A549 (cell line): ENCODE data around the gene CSNK2A3. TPM values are rescaled to one million over a fixed set of nuclear protein-coding genes. Genes with fewer than 3 reads are reported as not detected.

Experiments used
- ATAC-seq, 2 experiments: fragments of 200-7000 bp in 1 of 2; fragments of >200 bp in 1 of 2; cut with Nextera tagmentation in 1 of 2; cut with Tn5 transposase in 1 of 2; 3 replicates each; pipeline versions ENCODE4 v1.8.0 to v1.9.1; 2018 to 2020; ENCODE audit warnings: mild to moderate bottlenecking in 1 of 2, moderate library complexity in 1 of 2
- CTCF ChIA-PET: fragments of 300-600 bp; sonication (Branson Sonifier 250); formaldehyde crosslinking; extraction: SDS; loops from one replicate; lab custom pipeline; 2021; ENCODE audit warnings: antibody characterized with exemption, inconsistent platforms; lab: Yijun Ruan, JAX
- POLR2A ChIA-PET: fragments of 350-600 bp; formaldehyde crosslinking; extraction: SDS; loops from one replicate; lab custom pipeline; 2021; ENCODE audit warnings: antibody characterized with exemption, inconsistent platforms; lab: Yijun Ruan, JAX
- DNase-seq, 2 experiments: peaks; one replicate each; pipeline versions ENCODE4 v3.0.0 to v3.0.0-alpha.2; 2011 to 2016; ENCODE audit warnings: low read depth in 1 of 2, low spot score in 1 of 2
- FAIRE-seq: peaks from 2 replicates; lab custom pipeline; 2011; peaks lifted over from hg19 to GRCh38; lab: Jason Lieb, UNC
- H3K27ac ChIP-seq, 2 experiments: fragments of >200 bp; sonication (Bioruptor Twin); formaldehyde crosslinking; 3 replicates each; pipeline ENCODE4 v1.5.1; 2016 to 2017
- H3K4me1 ChIP-seq: fragments of >200 bp; sonication (Bioruptor Twin); formaldehyde crosslinking; 3 replicates; pipeline ENCODE4 v1.6.1; 2016
- H3K4me2 ChIP-seq: fragments of >200 bp; sonication (Bioruptor Twin); formaldehyde crosslinking; 3 replicates; pipeline ENCODE4 v1.6.1; 2016
- H3K4me3 ChIP-seq: fragments of >200 bp; sonication (Bioruptor Twin); formaldehyde crosslinking; 3 replicates; pipeline ENCODE4 v1.5.1; 2016
- H3K9me3 ChIP-seq: fragments of >200 bp; sonication (Bioruptor Twin); formaldehyde crosslinking; 3 replicates; pipeline ENCODE4 v1.6.1; 2016
- BCL3 ChIP-seq: fragments of >200 bp; sonication (Bioruptor Twin); formaldehyde crosslinking; IDR thresholded peaks from 3 replicates; pipeline ENCODE4 v1.6.1; 2016
- CBX2 ChIP-seq: fragments of 200-600 bp; sonication (generic); IDR thresholded peaks from 2 replicates; pipeline ENCODE4 v1.6.1; 2016; ENCODE audit warnings: low read depth, mild to moderate bottlenecking, borderline replicate concordance
- CHD4 ChIP-seq: fragments of 200-600 bp; sonication (generic); IDR thresholded peaks from 2 replicates; pipeline ENCODE4 v1.6.1; 2016; ENCODE audit warnings: antibody characterized with exemption, mild to moderate bottlenecking, borderline replicate concordance
- E2F6 ChIP-seq: IDR thresholded peaks from 2 replicates; pipeline ENCODE4 v1.6.1; 2012; ENCODE audit warnings: low read depth, borderline replicate concordance
- FOSL2 ChIP-seq, 2 experiments: fragments of 450-650 bp in 1 of 2; fragments of >200 bp in 1 of 2; sonication (Bioruptor Twin) in 1 of 2; formaldehyde crosslinking; IDR thresholded peaks; 2 replicates each; pipeline versions ENCODE4 v1.5.0 to v1.6.1; 2016 to 2020; ENCODE audit warnings: mild to moderate bottlenecking in 1 of 2, moderate library complexity in 1 of 2
- GATA3 ChIP-seq: IDR thresholded peaks from 2 replicates; pipeline ENCODE4 v1.6.1; 2012; ENCODE audit warnings: borderline replicate concordance
- HES2 ChIP-seq: fragments of >200 bp; sonication (Bioruptor Twin); formaldehyde crosslinking; IDR thresholded peaks from 2 replicates; pipeline ENCODE4 v1.6.1; 2016
- HEYL ChIP-seq: fragments of 250-450 bp; sonication (Bioruptor Pico); IDR thresholded peaks from 2 replicates; pipeline ENCODE4 v1.8.0; 2021; ENCODE audit warnings: mild to moderate bottlenecking, moderate library complexity
- HMGXB4 ChIP-seq: fragments of 250-450 bp; sonication (Bioruptor Pico); IDR thresholded peaks from 2 replicates; pipeline ENCODE4 v1.5.0; 2021; ENCODE audit warnings: mild to moderate bottlenecking, moderate library complexity, borderline replicate concordance
- HOXB5 ChIP-seq: fragments of 250-450 bp; sonication (Bioruptor Pico); IDR thresholded peaks from 2 replicates; pipeline ENCODE4 v1.5.0; 2020; ENCODE audit warnings: mild to moderate bottlenecking, moderate library complexity
- KDM1A ChIP-seq: fragments of 200-600 bp; sonication (generic); IDR thresholded peaks from 2 replicates; pipeline ENCODE4 v1.6.1; 2016; ENCODE audit warnings: low read depth, mild to moderate bottlenecking
- MAFK ChIP-seq: fragments of 450-650 bp; IDR thresholded peaks from 2 replicates; pipeline ENCODE4 v1.6.1; 2014; ENCODE audit not compliant: partially characterized antibody
- NR3C1 ChIP-seq: fragments of >200 bp; sonication (Bioruptor Twin); formaldehyde crosslinking; IDR thresholded peaks from 3 replicates; pipeline ENCODE4 v1.6.1; 2017
- PBX3 ChIP-seq: IDR thresholded peaks from 2 replicates; pipeline ENCODE4 v1.6.1; 2012
- POLR2A ChIP-seq: IDR thresholded peaks from 2 replicates; pipeline ENCODE4 v1.6.1; 2012; ENCODE audit warnings: mild to moderate bottlenecking, low read length
- RARB ChIP-seq: fragments of 250-450 bp; sonication (Bioruptor Pico); IDR thresholded peaks from 2 replicates; pipeline ENCODE4 v1.8.0; 2021; ENCODE audit warnings: mild to moderate bottlenecking, moderate library complexity
- REST ChIP-seq: fragments of 200-600 bp; sonication (generic); IDR thresholded peaks from 2 replicates; pipeline ENCODE4 v1.6.1; 2016; ENCODE audit warnings: antibody characterized with exemption, mild to moderate bottlenecking, moderate library complexity
- RNF2 ChIP-seq: fragments of 200-600 bp; sonication (generic); IDR thresholded peaks from 2 replicates; pipeline ENCODE4 v1.6.1; 2016; ENCODE audit warnings: low read depth, mild to moderate bottlenecking, antibody characterized with exemption, moderate library complexity, borderline replicate concordance
- SREBF2 ChIP-seq: fragments of 450-650 bp; IDR thresholded peaks from 2 replicates; pipeline ENCODE4 v1.6.1; 2014; ENCODE audit warnings: mild to moderate bottlenecking, moderate library complexity
- TFCP2L1 ChIP-seq: fragments of 250-450 bp; sonication (Bioruptor Pico); IDR thresholded peaks from 2 replicates; pipeline ENCODE4 v1.5.0; 2021; ENCODE audit warnings: mild to moderate bottlenecking
- ZC3H11A ChIP-seq: fragments of 450-650 bp; IDR thresholded peaks from 2 replicates; pipeline ENCODE4 v1.6.1; 2014; ENCODE audit warnings: antibody characterized with exemption, mild to moderate bottlenecking
- ZNF302 ChIP-seq: fragments of 250-450 bp; sonication (Bioruptor Pico); IDR thresholded peaks from 2 replicates; pipeline ENCODE4 v1.9.0; 2021; ENCODE audit warnings: inconsistent platforms, mild to moderate bottlenecking, moderate library complexity
- WGBS: methylation state at CpG from one replicate; pipeline ENCODE4 v1.1.6; 2017; ENCODE audit errors: missing lambda C conversion rate; 5-methylcytosine and 5-hydroxymethylcytosine counted together
- polyA plus RNA-seq, 4 experiments: library from polyadenylated mRNA; depleted of rRNA in 3 of 4; stranded (reverse); fragments of >200 nt; fragmentation: RNase III in 1 of 4; extraction: RNeasy Plus Mini Kit Qiagen cat#74134 plus additional on column Dnase treatment in 1 of 4; gene quantifications; 2 replicates in 3 of 4; 3 replicates in 1 of 4; pipeline ENCODE4 v1.2.3, GENCODE V29; 2011 to 2017

The CSNK2A3 gene
- polyA plus RNA-seq, 2 of the 4 experiments (the other 2 are of a cell fraction), result 4.4 to 5.7 TPM

GRCh38 chr11:11324090-11324489, 29.0 kb downstream of the CSNK2A3 start:
- CTCF ChIA-PET, result interaction anchor here (1.0 kb wide), 1 partner anchor 20 kb away, joined by 3 read pairs; no protein-coding TSS in a partner anchor
- FAIRE-seq (no peak), DNase-seq (no peak), ATAC-seq (no peak)
- POLR2A ChIA-PET, result no interaction called here
- Histone ChIP-seq H3K27ac (no peak overlapping the region), H3K4me1 (no peaks in the 10 kb centered on the region), H3K4me3 (no peak overlapping the region), H3K9me3 (no peaks in the 10 kb centered on the region), H3K4me2 (no peak overlapping the region)
- 56% methylated on average over 1 of the region's 1 CpG for whole genome bisulfite sequencing
- no peak for TF ChIP-seq POLR2A
- no peak for TF ChIP-seq ZC3H11A
- TF ChIP-seq RARB (CRISPR knock-in tag), result no peak
- no peak for TF ChIP-seq SREBF2
- TF ChIP-seq KDM1A, result no peak
- TF ChIP-seq BCL3, result no peak
- no peak for TF ChIP-seq REST
- TF ChIP-seq TFCP2L1, result no peak
- no peak for TF ChIP-seq CHD4
- TF ChIP-seq RNF2, result no peak
- TF ChIP-seq HOXB5 (CRISPR knock-in tag), result no peak

- Histone ChIP-seq H3K4me2 (no peak overlapping the region), H3K27ac (no peak overlapping the region), H3K4me1 (no peaks in the 10 kb centered on the region), H3K9me3 (no peaks in the 10 kb centered on the region), H3K4me3 (no peak overlapping the region)
- ATAC-seq (no peak), FAIRE-seq (no peak), DNase-seq (no peak)
- TF ChIP-seq ZNF302 (CRISPR knock-in tag), result no peak
- no peak for TF ChIP-seq MAFK
- no peak for TF ChIP-seq CHD4
- no peak for TF ChIP-seq HEYL (CRISPR knock-in tag)
- TF ChIP-seq PBX3, result no peak
- TF ChIP-seq NR3C1, result no peak
- no peak for TF ChIP-seq GATA3
- TF ChIP-seq POLR2A, result no peak
- TF ChIP-seq ZC3H11A, result no peak
- TF ChIP-seq E2F6, result no peak
- CTCF ChIA-PET, result interaction anchor here (1.3 kb wide), 1 partner anchor 529 kb away, joined by 3 read pairs; no protein-coding TSS in a partner anchor
- POLR2A ChIA-PET, result no interaction called here
These were observed 30.9 kb downstream of the CSNK2A3 start for GRCh38 chr11:11322101-11322500.

- H3K4me2 ChIP-seq, result no peak overlapping the region
- CTCF ChIA-PET, result interaction anchor here (0.9 to 2.2 kb wide), 2 partner anchors 201 to 467 kb away, joined by 3 to 4 read pairs; no protein-coding TSS in a partner anchor
- POLR2A ChIA-PET, result no interaction called here
- TF ChIP-seq CHD4, result no peak
- TF ChIP-seq TFCP2L1, result no peak
- no peak for TF ChIP-seq FOSL2 (IDR thresholded peaks at IDR 0.05)
- no peak for TF ChIP-seq FOSL2 (CRISPR knock-in tag; IDR thresholded peaks at IDR 0.05)
- no peak for TF ChIP-seq HES2
- TF ChIP-seq SREBF2, result no peak
- no peak for TF ChIP-seq CBX2
- TF ChIP-seq HMGXB4 (CRISPR knock-in tag), result no peak
These were observed 32.2 kb downstream of the CSNK2A3 start for GRCh38 chr11:11320825-11321224.

More at GRCh38 chr11:11320825-11321224, 32.2 kb downstream of the CSNK2A3 start:
- no peak for DNase-seq
- WGBS, result 87% methylated on average over 2 of the region's 2 CpGs
- Histone ChIP-seq H3K4me3 (no peak overlapping the region), H3K27ac (no peak overlapping the region), H3K4me1 (no peaks in the 10 kb centered on the region), H3K9me3 (no peaks in the 10 kb centered on the region)
- no peak for ATAC-seq
- no peak for FAIRE-seq
